HG02970 (cell line): ENCODE data around the gene SEPTIN5.

ENCODE experiments used
- ATAC-seq: cut with Tn5 transposase; IDR thresholded peaks from one replicate; pipeline ENCODE4 v1.9.1; 2021; ENCODE audit warnings: mild to moderate bottlenecking, moderate library complexity, moderate number of reproducible peaks; ENCODE audit not compliant: unreplicated experiment, low FRiP score

The SEPTIN5 gene

DNA sequence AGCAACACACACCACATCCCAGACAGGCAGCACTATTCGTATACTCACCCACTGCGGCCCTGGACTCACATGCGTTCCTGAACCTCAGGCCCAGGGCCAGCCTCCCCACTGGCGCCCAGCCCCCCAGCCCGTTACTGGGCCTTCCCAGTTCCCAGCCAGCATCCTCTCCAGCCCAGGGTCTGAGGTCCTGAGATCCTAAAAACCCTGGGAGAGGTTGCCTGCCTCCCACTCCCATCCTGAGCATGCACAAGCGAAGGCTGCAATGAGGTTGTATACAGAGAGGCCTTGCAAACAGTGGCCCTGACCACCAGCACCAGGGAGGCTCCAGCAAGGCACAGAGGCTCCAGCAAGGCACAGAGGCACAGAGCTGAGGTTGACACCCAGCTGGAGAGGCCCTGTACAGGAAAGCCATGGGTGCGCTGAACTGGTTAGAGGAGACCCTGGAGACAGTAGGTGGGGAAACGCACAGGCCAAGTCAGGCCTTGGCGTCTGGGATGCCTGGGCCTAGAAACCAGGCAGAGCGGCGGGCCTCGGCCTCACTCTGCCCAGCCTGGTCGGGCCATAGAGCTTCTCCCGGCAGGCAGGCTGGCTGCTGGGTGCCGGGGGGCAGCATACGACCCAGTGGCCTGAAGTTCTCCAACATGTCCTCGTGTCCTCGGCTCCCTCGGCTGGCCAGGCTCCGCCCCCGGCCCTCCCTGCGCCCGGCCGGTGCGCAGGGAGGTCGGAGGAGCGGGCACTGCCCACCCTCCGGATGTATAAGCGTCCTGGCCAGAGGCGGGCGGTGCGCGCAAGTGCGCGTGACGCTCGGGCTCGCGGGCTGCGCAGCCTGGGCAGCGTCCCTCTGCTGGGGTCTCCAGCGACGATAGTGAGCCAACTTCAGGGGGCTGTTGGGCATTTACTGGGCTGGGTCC lies 43.9 kb downstream of the SEPTIN5 start:
- no peak for ATAC-seq

DNA sequence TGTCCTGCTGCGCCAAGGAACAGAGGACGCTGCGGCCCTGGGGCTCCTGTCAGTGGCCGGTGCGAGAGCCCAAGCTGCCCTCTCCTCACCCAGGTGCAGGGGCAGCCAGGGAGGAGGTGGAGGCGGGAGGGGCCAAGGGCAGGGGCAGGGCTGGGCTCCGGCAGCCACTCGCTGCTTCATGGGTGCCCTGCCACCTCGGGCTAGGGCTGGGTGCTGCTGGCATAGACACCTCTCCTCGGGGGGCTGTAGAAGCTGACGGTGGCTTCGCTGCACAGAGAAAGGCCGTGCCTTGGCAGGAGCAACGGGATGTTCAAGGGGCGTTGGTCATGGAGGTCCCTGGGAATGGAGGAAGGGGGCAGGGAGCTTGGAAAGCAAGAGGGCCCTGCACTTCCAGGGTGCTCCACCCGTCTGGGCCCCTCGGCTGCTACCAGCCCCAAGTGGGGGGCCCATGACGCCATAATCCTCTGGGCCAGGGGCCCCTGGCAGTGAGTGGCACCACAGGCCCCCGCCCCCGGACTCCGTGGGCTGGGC lies 44.7 kb downstream of the SEPTIN5 start:
- no peak for ATAC-seq

DNA sequence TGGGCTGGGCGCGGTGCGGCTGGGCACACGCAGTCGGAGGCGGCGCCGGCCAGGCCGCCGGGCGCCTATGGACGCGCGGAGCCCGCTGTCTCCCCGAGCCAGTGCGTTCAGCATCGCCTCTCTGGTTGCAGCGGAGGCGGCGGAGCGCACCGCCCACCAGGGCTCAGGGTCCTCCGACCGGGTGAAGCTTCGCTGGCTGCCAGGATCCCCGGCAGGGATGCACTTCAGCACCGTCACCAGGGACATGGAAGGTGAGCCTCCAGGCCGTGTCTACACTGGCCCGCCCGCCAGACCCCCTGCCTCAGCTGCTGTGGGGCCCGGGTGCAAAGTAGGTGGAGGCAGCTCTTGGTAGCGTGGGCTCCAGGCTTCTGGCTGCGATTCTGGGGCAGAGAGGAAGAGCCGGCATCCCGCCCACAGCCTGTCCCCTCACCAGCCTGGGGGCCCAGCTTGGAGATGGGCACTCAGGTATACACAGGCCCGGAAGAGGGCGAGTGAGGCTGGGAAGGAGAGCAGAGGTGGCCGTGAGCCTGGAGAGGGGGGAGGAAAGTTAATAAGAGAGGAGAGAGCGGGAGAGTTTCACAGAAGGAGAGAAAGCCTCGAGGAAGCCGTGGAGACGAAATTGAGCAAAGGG lies 45.2 kb downstream of the SEPTIN5 start:
- no peak for ATAC-seq

GRCh38 chr22:19760058-19760950 lies 46.0 kb downstream of the SEPTIN5 start, which contains the start of gene TBX1:
TSS of gene TBX1 (plus strand) at chr22:19760778. CDS start at chr22:19760844, 66 bp downstream.
- no peak for ATAC-seq

DNA sequence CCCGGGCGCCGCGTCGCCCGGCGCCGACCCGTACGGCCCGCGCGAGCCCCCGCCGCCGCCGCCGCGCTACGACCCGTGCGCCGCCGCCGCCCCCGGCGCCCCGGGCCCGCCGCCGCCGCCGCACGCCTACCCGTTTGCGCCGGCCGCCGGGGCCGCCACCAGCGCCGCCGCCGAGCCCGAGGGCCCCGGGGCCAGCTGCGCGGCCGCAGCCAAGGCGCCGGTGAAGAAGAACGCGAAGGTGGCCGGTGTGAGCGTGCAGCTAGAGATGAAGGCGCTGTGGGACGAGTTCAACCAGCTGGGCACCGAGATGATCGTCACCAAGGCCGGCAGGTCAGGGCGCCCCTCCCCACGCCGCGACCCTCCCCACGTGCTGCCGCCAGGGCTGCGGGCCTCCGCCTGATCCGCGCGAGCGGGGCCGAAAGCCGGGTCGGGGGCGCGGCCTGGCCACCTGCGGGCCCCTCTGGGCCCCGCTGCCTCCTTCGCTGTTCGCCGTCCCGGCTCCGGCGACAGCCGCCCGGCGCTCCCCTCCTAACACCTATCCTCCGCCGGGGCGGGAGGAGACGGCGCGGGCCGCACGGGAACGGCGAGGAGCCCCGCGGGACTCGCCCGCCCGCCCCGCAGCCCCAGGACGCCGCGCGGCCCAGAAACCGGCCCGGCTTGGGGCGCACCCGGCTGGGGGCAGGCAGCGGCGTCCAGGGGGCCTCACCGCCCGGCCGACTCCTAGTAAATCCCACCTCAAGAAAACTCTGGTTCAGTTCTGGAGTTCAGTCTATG lies 46.8 kb downstream of the SEPTIN5 start:
- ATAC-seq = no peak

DNA sequence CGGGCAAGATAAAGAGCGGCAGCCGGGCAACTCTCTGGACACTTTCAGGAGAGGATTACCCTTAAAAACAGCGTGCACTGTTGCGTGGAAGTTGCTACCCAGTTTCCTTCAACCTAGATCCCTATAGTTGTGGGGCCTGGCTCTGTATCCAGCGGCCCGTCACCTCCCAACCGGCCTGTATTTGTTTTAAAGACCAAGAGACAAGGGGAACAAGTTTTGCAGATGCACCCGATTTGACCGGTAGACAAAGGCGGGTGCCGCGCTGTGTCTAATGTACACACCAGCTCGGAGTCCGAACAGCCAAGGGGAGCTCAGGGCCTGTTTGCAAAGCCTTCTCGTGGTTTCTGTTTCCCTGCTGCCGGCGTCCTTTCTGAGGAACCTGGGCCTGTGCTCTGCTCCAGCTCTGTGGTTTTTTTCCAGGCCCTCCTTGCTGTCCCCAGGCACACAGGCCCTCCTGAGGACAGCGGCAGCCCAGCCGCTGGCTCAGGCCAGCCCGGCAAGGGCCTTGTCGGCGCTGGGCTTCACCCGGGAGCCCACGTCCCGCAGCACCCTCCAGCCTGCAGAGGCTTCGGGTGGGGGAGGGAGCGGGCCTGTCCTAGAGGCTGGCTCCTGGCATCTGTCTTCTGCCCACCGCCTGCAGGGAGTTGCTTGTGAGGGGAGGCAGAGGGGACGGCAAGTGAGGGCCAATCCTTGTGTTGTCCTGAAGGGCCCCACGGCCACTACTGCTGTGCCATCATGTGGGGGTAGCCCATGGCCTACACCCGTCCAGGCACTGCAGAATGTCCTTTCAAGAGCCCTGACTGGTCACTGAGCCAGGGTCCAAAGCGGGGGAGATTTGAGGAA lies 47.6 kb downstream of the SEPTIN5 start:
- no peak for ATAC-seq

DNA sequence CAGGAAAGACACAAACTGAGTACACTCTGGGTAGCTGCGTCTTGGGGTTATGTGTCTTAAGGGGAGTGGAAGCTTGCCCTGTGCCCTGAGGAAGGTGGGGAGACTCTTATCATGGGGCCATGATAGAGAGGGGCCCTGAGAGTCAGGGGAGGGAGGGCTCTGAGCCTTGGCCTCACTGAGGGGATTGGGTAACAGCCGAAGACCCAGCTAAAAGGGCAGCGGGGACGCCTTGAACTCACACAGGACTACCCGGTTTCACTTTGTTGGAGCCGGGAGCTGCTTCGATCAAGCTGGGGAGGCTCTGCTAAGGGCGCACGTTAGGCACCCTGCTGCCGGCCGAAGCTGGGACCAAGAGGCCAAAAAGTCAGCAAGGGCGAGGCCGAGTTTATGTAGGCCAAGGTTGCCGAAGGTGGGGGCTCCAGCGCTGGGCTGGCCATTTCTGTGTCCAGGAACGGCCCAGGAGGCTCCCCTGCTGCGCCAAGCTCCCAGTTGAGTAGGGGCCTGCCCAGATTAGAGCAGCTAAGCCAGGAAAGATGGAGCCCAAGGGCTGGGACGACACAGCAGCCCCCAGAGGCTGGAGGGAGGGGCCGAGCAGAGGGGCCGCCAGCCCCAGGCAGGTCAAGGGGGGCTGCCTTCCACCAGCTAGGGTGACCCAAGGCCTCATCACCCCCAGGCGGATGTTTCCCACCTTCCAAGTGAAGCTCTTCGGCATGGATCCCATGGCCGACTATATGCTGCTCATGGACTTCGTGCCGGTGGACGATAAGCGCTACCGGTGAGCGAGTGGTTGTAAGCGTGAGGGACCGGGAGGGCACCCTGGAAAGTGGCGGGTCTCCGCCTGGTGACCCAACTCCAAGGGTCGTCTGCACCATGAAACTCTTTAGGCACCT lies 48.5 kb downstream of the SEPTIN5 start:
- ATAC-seq = no peak

- ATAC-seq = no peak
Measured at GRCh38 chr22:19763458-19764298, 49.4 kb downstream of the SEPTIN5 start.

DNA sequence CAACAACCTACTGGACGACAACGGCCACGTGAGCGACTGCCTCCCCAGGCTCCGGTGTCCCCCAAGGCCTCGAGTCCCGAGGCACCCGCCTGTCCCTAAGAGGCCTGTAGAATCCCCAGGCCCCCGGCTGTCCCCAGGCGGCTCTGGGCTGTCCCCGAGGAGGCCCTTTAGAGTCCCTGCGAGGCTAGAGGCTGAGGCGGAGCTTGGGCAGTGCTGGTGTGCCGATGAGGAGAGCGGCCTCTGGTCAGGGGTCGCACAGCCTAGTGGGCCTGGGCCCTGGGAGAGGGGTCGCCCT lies 49.9 kb downstream of the SEPTIN5 start:
- ATAC-seq = no peak

- ATAC-seq = no peak
Measured at GRCh38 chr22:19764636-19765476, 50.6 kb downstream of the SEPTIN5 start.

DNA sequence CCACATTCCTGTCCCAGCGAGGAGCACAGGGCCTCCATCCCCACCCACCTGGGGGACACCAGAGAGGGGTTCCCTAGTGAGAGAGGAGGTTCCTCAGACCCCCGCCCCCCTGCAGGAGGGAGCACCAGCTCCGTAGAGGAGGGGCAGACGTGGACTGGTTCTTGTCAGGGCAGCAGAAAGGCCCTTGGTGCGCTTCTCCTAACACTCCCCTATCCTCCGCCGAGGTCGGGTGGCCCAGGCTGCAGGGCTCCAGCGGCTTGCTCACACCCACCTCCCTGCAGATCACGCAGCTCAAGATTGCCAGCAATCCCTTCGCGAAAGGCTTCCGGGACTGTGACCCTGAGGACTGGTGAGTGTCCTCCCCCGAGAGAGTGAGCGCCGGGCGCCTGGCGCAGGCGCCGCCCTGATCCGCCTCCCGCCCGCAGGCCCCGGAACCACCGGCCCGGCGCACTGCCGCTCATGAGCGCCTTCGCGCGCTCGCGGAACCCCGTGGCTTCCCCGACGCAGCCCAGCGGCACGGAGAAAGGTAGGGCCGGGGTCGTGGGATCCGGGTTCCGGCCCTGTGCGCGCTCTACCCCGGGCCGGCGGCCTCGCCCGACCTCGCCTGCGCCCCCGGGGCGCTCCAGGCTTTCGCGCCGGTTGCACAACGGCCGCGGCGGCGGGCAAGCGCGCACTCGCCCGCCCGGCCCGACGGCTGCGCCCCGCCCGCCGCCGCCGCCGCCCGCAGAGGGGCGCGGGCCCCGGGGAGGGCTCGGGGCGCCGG lies 51.4 kb downstream of the SEPTIN5 start:
- no peak for ATAC-seq

GRCh38 chr22:19766240-19766510 lies 51.9 kb downstream of the SEPTIN5 start:
- no peak for ATAC-seq

DNA sequence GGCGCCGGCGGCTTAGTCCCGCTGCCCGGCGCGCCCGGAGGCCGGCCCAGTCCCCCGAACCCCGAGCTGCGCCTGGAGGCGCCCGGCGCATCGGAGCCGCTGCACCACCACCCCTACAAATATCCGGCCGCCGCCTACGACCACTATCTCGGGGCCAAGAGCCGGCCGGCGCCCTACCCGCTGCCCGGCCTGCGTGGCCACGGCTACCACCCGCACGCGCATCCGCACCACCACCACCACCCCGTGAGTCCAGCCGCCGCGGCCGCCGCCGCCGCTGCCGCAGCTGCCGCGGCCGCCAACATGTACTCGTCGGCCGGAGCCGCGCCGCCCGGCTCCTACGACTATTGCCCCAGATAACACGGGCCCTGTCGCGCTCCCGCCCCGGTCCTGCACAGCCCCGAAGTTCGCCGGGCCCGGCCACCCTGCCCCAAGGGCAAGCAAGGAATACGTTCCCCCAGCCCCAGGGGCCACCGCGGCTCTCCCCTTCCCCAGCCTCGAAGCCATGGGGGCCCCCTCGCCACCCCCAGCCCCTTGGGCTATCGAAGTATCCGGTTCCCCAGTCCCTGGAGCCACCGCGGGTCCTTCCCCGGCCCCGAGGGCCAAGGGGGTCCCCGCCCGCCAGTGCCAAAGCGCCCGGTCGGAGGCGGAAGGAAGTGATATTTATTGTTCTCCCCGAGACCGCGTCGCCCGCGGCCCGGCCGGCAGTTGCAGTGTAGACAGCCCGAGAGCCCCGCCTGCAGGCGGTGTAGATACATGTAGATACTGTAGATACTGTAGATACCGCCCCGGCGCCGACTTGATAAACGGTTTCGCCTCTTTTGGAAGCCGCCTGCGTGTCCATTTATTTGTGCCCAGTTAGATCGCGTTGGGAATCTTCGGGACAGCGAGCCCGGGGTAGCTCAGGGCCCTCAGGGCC lies 52.5 kb downstream of the SEPTIN5 start:
- no peak for ATAC-seq

- ATAC-seq = no peak
Measured at GRCh38 chr22:19767427-19768341, 53.4 kb downstream of the SEPTIN5 start.
